ENCODE data around the gene BABAM2.

GRCh38 chr2:28158791-28159190 is 268.3 kb downstream of the BABAM2 start:
- no peak for TF ChIP-seq EZH2 (IDR thresholded peaks at IDR 0.05; ENCODE audit: insufficient read depth, poor library complexity, severe bottlenecking)
- TF ChIP-seq EZH2phosphoT487 (IDR thresholded peaks at IDR 0.05; ENCODE audit: insufficient read depth, low read depth): no peak
